ENCODE results near the gene NBEAL2. TPM values are rescaled to one million over a fixed set of nuclear protein-coding genes. Genes with fewer than 3 reads are reported as not detected.

The NBEAL2 gene
- total RNA-seq, 1 donor = 4.3 TPM

DNA sequence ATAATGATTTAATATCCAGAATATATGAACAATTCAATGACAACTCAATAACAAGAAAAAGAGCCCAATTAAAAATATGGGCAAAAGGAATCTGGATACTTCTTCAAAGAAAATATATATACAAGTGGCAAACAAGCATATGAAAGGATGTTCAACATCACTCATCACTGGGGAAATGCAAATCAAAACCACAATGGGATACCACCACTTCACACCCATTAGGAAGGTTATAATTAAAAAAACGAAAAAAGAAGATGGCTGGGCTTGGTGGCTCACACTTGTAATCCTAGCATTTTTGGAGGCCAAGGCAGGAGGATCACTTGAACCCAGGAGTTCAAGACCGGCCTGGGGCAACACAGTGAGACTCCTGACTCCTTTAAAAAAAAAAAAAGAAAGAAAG is 7.1 kb upstream of the NBEAL2 start:
- peaks cover 13% of the 10 kb centered on the region for H3K4me1 ChIP-seq (ENCODE audit: insufficient read depth, low read length)
- H3K27me3 ChIP-seq (ENCODE audit: insufficient read depth, low read length) = no peaks in the 10 kb centered on the region
- peaks cover 71% of the 10 kb centered on the region for H4K20me1 ChIP-seq (ENCODE audit: insufficient read depth, low read length)
- no peak overlapping the region for H2AFZ ChIP-seq (ENCODE audit: low read length)
- H3K27ac ChIP-seq (ENCODE audit: low read depth, low read length) = no peak overlapping the region
- no peaks in the 10 kb centered on the region for H3K9me3 ChIP-seq (ENCODE audit: low read depth, low read length)
- TF ChIP-seq, protein P1, sequence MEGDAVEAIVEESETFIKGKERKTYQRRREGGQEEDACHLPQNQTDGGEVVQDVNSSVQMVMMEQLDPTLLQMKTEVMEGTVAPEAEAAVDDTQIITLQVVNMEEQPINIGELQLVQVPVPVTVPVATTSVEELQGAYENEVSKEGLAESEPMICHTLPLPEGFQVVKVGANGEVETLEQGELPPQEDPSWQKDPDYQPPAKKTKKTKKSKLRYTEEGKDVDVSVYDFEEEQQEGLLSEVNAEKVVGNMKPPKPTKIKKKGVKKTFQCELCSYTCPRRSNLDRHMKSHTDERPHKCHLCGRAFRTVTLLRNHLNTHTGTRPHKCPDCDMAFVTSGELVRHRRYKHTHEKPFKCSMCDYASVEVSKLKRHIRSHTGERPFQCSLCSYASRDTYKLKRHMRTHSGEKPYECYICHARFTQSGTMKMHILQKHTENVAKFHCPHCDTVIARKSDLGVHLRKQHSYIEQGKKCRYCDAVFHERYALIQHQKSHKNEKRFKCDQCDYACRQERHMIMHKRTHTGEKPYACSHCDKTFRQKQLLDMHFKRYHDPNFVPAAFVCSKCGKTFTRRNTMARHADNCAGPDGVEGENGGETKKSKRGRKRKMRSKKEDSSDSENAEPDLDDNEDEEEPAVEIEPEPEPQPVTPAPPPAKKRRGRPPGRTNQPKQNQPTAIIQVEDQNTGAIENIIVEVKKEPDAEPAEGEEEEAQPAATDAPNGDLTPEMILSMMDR (IDR thresholded peaks at IDR 0.05; ENCODE audit: extremely low read depth, low read depth, low read length) = no peak
- peaks cover 85% of the 10 kb centered on the region for H3K79me2 ChIP-seq (ENCODE audit: insufficient read depth, low read length)
- no peak for DNase-seq (ENCODE audit: insufficient read length, low spot score, missing footprints)
- H3K36me3 ChIP-seq (ENCODE audit: insufficient read depth, low read length) = no peaks in the 10 kb centered on the region
- no peak overlapping the region for H3K4me2 ChIP-seq (ENCODE audit: insufficient read depth, low read length)
- H3K4me3 ChIP-seq (ENCODE audit: insufficient read depth, low read length) = no peak overlapping the region

DNA sequence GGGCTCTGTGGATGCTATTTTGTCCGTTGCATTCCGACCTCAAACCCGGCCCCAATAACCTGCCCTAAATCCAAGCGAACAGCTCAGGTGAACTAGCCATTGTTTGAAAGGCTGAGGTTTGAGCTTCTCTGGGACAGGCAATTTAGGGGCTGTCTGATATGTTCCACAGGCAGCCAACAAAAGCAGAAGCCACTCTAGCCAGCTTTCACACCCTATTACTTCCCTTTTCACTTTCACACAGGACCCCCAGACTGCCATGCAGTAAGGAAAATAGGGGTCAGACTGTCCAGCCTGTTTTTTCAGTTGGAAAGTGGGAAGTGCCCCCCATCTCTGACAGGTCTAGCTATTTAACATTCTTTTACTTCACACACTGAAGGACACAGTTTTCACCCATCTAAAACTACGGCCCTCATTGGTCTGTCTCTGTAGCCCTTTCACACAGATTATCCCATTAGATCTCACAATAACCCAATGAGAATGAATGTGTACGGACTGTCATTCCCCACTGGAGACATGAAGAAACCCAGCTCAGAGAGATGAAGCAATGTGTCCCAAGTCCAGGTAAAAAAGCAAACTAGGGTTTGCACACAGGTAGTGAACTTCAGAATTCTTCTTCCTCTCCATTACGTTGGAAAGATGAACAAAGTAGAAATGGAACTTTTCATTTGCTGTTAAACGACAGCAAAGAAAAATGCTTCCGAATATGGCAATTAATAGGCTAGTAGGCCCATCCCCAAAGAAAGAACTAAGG is 4.9 kb upstream of the NBEAL2 start:
- peak overlapping the region; percentile 11 for H3K4me2 ChIP-seq (ENCODE audit: insufficient read depth, low read length)
- peaks cover 49% of the 10 kb centered on the region for H4K20me1 ChIP-seq (ENCODE audit: insufficient read depth, low read length)
- no peak overlapping the region for H3K4me3 ChIP-seq (ENCODE audit: insufficient read depth, low read length)

DNA sequence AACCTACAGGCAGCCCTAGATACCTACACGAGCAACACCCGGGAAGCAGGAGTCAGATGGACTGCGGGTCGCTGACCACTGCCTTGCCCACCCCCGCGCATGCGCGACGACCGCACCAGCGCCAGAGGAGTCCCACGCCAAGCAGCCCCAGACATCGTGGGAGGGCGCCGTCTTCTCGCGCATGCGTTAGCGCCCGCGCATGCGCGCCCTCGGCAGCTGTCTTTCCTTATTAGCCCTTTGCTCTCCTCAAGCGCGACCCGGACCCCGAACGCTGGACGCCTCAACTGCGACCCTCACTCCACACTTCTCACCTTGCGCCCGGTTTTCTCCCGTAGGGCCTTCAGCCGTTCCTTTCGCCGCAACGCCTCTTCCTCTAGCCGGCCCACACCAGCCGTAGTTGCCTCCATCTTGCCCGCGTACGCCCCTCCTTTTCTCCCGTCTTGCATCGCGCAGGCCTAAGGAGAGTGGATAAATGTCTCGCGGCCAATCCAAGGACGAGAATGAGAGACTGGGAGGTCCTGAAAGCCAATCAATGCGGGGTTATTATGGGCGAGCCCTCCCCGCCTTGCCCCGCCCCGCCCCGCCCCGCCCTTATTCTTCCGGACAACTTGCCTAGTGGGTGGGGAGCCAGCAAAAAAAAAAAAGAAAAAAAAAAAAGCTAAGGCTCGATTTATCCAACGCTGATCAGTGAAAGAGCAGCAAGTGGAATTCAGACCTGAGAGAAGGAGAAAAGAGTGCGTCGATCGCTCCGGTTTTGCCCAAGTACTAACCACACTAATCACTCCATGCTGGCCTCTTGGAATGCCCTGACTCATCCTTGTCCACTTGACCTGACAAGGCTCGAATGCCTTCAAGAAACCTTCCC is 2.9 kb upstream of the NBEAL2 start, which contains the start of gene CCDC12:
CCDC12 (minus strand) TSS at position 420 of the 865 bp plus-strand sequence; CDS start at position 407, 13 bp downstream.
- H3K27ac ChIP-seq (ENCODE audit: low read depth, low read length) = peak within 1 kb of the TSS; percentile 99
- TF ChIP-seq, protein P1 (IDR thresholded peaks at IDR 0.05; ENCODE audit: extremely low read depth, low read depth, low read length) = no peak
- H3K79me2 ChIP-seq (ENCODE audit: insufficient read depth, low read length) = peaks cover 44% of the 10 kb centered on the region
- peak within 1 kb of the TSS; percentile 82 for H3K4me2 ChIP-seq (ENCODE audit: insufficient read depth, low read length)
- no peaks in the 10 kb centered on the region for H3K9me3 ChIP-seq (ENCODE audit: low read depth, low read length)
- no peaks in the 10 kb centered on the region for H3K27me3 ChIP-seq (ENCODE audit: insufficient read depth, low read length)
- H3K4me3 ChIP-seq (ENCODE audit: insufficient read depth, low read length) = peak within 1 kb of the TSS; percentile 97
- peak within 1 kb of the TSS; percentile 99 for H2AFZ ChIP-seq (ENCODE audit: low read length)
- H4K20me1 ChIP-seq (ENCODE audit: insufficient read depth, low read length) = peaks cover 31% of the 10 kb centered on the region
- no peaks in the 10 kb centered on the region for H3K36me3 ChIP-seq (ENCODE audit: insufficient read depth, low read length)
- peak; percentile 100 for DNase-seq (ENCODE audit: insufficient read length, low spot score, missing footprints)
- H3K4me1 ChIP-seq (ENCODE audit: insufficient read depth, low read length) = peaks cover 8% of the 10 kb centered on the region

More for the DNA sequence above, 4.9 kb upstream of the NBEAL2 start:
- Histone ChIP-seq H3K27ac (ENCODE audit: low read depth, low read length) (no peak overlapping the region), H2AFZ (ENCODE audit: low read length) (no peak overlapping the region), H3K9me3 (ENCODE audit: low read depth, low read length) (no peaks in the 10 kb centered on the region), H3K79me2 (ENCODE audit: insufficient read depth, low read length) (peaks cover 63% of the 10 kb centered on the region), H3K36me3 (ENCODE audit: insufficient read depth, low read length) (no peaks in the 10 kb centered on the region), H3K27me3 (ENCODE audit: insufficient read depth, low read length) (no peaks in the 10 kb centered on the region), H3K4me1 (ENCODE audit: insufficient read depth, low read length) (peaks cover 17% of the 10 kb centered on the region)
- TF ChIP-seq, protein P1 (IDR thresholded peaks at IDR 0.05; ENCODE audit: extremely low read depth, low read depth, low read length) = no peak
- DNase-seq (ENCODE audit: insufficient read length, low spot score, missing footprints) = peak; percentile 68

DNA sequence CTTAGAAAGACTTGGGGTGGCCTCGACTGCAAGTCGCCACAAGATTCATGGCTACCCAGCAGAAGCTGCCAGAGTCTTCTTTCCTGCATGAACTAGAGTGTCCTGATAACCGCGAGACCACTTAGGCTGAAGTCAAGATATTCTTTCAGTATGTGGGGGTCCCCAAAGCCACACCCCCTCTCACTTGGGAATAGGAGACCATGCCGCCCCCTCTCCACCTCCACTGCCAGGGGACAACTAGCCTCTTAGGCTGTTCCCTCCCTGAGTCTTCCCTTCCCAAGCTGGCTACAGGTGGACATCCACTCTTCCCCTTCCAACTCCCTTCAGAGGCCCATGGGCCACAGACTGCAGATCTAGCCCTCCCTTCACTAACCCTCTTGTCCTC is 1.7 kb upstream of the NBEAL2 start:
- Histone ChIP-seq H4K20me1 (ENCODE audit: insufficient read depth, low read length) (peaks cover 19% of the 10 kb centered on the region), H3K4me3 (ENCODE audit: insufficient read depth, low read length) (no peak overlapping the region), H3K27me3 (ENCODE audit: insufficient read depth, low read length) (no peaks in the 10 kb centered on the region), H3K4me1 (ENCODE audit: insufficient read depth, low read length) (peaks cover 8% of the 10 kb centered on the region), H2AFZ (ENCODE audit: low read length) (no peak overlapping the region), H3K9me3 (ENCODE audit: low read depth, low read length) (no peaks in the 10 kb centered on the region), H3K4me2 (ENCODE audit: insufficient read depth, low read length) (no peak overlapping the region), H3K36me3 (ENCODE audit: insufficient read depth, low read length) (no peaks in the 10 kb centered on the region), H3K27ac (ENCODE audit: low read depth, low read length) (no peak overlapping the region), H3K79me2 (ENCODE audit: insufficient read depth, low read length) (peaks cover 32% of the 10 kb centered on the region)
- TF ChIP-seq, protein P1 (IDR thresholded peaks at IDR 0.05; ENCODE audit: extremely low read depth, low read depth, low read length) = no peak
- no peak for DNase-seq (ENCODE audit: insufficient read length, low spot score, missing footprints)
